Inflammatory macrophage treated with lipopolysaccharide for 1 hour (primary cell): ENCODE measurements around the gene TRIP11.
"Not testable (repeated sequence)": the region's sequence is repeated elsewhere in the genome, so short reads cannot be mapped to it uniquely, and the experiment has no call there.

Experiments
- DNase-seq, 2 donors: peaks; one replicate each; pipeline ENCODE4 v3.0.0-alpha.2; 2020 to 2022

Gene TRIP11

DNA sequence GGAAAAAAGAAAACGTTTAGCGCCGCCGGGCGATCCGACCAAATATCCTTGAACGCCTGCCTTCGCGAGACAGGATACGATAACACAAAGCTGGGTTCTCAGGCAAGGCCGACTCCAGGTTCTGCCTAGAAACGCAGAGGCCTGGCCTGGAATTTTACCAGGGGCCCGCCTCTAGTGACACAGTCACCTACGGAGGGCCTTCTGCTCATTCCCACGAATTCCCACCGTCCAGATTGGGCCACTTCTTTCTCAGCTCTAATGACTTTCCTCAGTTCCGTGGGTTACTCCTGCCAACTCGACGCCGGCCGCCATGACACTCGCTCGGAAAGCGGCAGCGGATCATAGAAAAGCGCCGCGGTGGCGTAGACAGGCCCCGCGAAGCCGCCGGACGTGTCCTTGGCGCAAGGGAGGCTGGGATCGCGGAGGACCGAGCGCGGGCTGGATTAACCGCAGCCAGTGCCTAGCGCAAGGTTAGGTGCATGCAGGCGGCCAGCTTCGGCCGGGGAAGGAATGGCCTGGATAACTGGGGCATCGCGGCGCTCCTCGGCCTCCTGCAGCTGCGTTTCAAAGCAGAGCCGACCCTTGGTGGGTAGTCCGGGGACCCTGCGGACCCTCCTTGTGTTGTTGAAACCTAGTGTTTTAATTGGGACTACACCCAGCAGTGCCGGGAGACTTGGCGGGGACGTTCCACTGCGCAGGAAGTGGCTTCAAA, at the start of gene TRIP11:
Gene TRIP11, minus strand, starts transcription at position 341 of the 712 bp plus-strand sequence. CDS start 374 bp downstream, outside the sequence.
- DNase-seq, result peak; percentile 87 to 96

DNA sequence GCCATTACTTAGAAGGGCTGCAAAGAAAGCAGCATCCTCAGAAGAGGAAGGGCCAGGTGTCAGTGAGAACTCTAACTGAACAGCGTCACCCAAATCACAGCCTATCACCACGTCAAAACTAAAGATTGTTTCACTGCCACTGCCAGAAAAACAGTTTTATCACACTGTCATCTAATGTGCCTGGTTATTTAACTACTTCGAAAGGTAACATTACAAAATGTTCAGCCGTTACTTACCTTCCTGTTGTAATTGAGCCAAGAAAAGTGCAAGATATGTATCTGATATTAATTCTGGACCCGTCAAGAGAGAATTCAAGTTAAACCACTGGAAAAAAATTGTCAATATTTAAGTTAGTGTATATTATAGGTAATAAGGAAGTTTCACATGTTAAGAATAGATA, 48.6 kb upstream of the TRIP11 start:
- no peak for DNase-seq

DNA sequence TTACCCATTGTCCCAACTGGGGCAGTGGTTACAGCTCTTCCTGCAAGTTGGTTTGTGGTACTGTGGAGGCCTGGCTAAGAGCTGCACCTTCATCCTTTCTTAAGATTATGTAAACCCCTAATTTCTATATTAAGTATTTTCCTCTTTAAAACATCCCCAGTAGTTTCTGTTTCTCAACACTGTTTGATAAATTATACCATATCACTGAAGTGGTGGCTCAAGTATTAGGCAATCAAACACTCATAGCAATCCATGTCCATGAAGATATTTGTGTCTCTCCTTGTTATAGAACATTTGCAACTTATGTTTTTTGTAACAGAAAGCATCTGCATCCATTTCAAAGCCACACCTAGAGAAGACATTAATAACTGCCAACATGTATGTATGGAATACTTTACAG, 34.7 kb upstream of the TRIP11 start:
- no peak for DNase-seq

DNA sequence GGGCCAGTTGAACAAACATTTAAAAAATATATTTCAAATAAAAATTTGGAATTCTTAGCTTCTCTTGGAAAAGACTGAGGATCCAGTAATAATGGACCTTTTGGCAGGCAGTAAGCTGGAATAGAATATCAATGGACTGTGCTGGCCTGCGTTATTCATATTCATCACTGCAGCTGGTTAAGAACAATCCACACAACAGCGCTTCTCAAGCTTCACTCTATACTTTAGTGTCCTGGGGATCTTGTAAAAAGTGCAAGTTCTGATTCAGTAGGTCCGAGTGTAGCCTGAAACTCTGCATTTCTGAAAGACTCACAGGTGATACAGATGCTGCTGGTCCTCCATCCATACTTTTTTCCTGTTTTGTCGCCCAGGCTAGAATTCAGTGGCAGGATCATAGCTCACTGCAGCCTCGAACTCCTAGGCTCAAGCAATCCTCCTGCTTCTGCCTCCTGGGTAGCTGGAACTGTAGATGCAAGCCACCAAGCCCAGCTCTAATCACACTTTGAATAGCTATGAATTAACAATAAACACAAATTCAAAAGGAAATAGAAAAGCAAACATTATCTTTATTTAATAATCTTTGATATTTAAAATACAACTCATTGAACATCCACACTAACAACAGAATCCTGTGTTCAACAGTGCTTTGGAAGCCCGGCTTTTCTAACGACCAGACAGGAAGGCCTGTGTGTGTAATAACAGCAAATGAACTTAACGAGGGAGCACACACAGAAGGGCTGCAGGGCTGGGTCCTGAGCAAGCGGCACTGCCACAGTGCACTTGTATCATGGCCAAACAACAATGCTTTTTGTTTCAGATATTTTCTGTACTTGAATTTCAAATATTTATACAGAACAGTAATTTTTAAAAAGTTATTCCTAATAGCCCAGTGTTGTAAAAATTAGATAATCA, 18.4 kb upstream of the TRIP11 start:
- no peak for DNase-seq

- DNase-seq, result no peak
These were observed 9.9 kb upstream of the TRIP11 start for GRCh38 chr14:92049781-92050180.

DNA sequence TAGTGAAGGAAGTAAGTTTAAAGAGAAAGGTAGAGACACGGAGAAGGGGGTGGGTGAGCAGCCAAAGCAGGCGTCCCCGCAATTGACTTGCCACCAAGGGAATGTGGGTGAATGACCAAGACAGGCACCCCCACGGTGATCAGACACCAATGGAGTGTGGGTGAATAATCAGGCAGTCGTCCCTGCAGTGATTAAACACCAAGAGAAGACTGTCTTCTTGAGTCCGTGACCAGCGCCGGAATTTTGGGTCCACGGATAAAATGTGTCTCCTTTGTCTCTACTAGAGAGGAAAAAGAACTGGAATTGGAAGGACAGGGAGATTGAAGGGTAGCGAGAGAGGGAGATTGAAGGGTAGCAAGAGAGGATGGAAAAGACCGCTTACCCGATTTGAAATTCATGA, 9.4 kb upstream of the TRIP11 start:
- DNase-seq, result not testable (repeated sequence)

DNA sequence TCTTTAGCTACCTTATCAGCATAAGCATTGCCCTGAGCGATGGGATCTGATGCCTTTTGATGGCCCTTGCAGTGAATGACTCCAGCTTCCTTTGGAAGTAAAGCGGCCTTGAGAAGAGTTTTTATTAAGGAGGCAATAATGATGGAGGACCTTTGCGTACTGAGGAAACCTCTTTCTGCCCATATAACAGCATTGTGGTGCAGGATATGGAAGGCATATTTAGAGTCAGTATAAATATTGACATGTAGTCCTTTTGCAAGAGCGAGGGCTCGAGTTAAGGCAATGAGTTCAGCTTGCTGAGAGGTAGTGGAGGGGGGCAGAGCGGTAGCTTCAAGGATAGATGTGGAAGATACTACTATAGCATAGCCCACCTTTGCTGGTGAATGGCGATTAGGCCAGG, 6.0 kb upstream of the TRIP11 start:
- DNase-seq, result not testable (repeated sequence)

GRCh38 chr14:92041766-92042165, 1.9 kb upstream of the TRIP11 start:
- not testable (repeated sequence) for DNase-seq

GRCh38 chr14:92041203-92041602, 1.3 kb upstream of the TRIP11 start:
- no peak for DNase-seq

DNA sequence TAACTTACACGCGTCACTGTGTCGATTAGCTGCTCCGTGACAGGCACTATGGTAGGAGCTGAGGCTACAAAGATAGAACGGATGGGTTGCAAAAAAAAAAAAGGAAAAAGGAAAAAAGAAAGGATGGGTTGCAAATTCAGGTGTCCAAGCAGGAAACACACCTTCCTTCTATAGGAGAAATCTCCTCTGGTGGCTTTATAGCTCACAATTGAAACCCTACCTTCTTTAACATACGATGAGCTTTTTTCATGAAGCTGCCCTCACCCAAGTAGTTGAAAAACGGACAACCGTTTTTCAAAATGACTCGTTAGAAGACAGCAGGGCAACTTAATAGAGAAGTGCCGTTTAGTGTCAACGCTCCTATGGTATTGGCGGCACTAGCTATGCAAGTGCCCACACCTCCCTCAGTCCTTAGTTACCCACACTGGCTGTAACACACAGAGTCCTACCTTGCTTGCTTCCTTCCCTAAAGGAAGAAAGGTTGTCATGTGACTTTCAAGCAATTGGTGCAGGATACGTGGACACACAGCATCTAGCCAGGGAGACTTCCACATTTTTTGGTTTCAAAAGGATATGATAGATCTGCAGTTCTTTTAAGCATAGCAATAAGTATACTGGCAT, 682 bp upstream of the TRIP11 start:
- peak; percentile 24 to 34 for DNase-seq

GRCh38 chr14:92039063-92039718, 668 bp downstream of the TRIP11 start:
- peak; percentile 43 to 46 for DNase-seq

DNA sequence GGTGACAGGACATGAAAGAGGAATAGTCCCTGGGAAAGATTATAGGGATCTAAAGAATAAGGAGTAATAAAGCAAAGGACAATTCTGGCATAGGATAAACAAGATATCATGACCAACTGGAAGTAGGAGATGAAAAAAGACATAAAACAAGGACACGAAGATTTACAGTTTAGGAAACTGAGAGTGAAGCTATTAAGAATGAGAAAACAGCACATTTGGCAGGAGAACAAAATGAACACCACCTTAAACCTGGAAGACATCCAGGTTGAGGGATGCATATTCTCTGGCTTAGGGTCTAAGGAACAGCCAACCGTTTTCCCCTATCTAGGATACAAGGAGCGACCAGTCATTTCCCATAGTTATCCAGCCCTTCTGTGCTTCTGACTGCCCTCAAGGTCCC, 1.9 kb downstream of the TRIP11 start:
- no peak for DNase-seq

DNA sequence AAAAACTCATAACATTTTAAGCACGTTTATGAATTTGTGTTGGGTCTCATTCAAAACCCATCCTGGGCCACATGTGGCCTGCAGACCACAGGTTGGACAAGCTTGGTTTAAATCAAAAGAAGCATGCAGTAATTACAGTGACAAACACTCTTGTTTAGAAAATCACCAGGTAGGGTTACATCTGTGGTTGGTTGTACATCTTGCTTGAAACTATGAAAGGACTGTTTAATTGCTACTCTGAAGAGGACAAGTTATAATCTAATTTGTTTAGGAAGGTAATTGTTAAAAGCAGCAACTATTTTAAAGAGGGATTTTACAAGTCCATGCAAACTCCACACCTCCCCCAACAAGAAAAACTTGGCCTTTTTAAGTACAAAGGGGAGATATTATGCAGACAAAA, 4.0 kb downstream of the TRIP11 start:
- DNase-seq, result no peak

- DNase-seq, result no peak
These were observed 5.8 kb downstream of the TRIP11 start for GRCh38 chr14:92033906-92034687.

DNA sequence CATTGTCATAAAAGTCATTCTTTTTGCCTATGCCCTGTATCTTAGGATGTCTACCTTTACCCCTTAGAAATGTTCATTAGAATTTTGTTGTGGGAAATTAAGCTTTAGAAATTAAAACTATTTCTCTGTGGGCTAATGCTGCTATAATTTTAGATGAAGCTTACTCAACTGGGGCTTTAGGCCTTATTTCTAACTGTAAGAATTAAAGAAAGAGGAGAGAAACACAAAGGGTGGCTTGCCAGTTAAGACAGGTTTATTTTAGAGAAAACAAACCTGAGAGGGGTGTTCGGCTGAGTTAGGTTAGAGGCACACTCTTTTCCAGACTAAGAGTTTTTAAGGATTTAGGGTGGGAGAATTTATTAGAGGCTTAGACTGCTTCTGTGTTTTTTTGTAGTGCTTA, 6.4 kb downstream of the TRIP11 start:
- DNase-seq, result no peak

DNA sequence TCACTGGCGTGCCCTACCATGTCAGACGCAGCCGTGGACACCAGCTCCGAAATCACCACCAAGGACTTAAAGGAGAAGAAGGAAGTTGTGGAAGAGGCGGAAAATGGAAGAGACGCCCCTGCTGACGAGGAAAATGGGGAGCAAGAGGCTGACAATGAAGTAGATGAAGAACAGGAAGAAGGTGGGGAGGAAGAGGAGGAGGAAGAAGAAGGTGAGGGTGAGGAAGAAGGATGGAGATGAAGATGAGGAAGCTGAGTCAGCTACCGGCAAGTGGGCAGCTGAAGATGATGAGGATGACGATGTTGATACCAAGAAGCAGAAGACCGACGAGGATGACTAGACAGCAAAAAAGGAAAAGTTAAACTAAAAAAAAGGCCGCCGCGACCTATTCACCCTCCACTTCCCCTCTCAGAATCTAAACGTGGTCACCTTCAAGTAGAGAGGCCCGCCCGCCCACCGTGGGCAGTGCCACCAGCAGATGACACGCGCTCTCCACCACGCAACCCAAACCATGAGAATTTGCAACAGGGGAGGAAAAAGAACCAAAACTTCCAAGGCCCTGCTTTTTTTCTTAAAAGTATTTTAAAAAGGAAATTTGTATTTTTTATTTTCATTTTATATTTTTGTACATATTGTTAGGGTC, 13.2 kb downstream of the TRIP11 start:
- peak; percentile 24 to 49 for DNase-seq

DNA sequence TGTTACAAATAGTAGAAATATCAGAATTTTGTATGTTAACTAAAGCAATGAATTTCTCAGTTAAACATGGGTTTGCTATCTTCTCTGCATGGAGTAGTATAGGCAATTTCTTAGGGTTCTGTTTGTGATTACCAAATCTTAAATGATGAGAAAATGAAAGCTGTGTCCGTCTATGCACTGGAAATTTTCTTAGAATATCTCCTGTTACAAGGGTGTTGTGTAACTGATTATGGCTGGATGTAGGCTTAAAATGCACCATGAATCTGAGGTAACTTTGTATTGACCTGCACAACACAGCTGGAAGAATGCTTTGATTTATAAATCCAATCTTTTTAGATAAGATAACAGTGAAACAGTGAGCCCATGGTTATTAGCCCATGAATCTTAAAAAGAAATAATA, 17.8 kb downstream of the TRIP11 start:
- DNase-seq, result no peak

GRCh38 chr14:92021523-92021922, 18.3 kb downstream of the TRIP11 start:
- DNase-seq, result no peak

- no peak for DNase-seq
These were observed 25.8 kb downstream of the TRIP11 start for GRCh38 chr14:92014040-92014439.

DNA sequence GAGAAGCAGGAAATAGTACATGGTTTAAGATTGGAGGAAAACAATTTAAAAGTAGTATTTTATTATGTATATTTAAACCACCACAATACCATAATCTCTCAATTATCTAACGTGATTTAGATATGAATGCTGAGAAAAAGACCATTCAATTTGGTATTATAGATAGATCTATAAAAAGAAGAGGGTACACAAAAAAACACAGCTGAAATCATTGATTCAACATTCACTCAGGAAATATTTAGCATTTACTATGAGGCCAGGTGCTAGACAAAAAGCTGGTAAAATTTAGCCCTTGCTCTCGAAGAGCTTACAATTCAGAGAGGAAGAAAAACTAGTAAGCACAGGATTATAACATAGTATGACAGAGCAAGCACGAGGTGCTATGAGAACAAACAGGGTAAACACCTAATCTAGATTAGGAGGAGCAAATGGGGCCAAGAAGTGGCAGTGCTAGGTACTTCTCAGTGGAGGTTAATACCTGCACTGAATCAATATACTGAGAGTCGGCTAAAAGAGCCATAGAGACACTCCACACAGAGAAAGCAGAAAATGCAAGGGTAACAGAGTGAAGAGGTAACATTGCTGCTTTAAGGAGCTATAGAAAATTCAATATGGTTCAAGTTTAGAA, 27.6 kb downstream of the TRIP11 start:
- DNase-seq, result no peak

- no peak for DNase-seq
These were observed 29.2 kb downstream of the TRIP11 start for GRCh38 chr14:92010644-92011043.
